Osteocyte (in vitro differentiated cells): Measurements from ENCODE around the gene CCDC102A. TPM values are rescaled to one million over a fixed set of nuclear protein-coding genes. Genes with fewer than 3 reads are reported as not detected.

ENCODE experiments used
- DNase-seq: peaks from one replicate; pipeline ENCODE4 v3.0.0; 2021; ENCODE audit warnings: mixed read lengths; ENCODE audit not compliant: unreplicated experiment; ENCODE audit errors: extremely low spot score
- H3K27ac Mint-ChIP-seq: one replicate; pipeline ENCODE4 v1.8.0; 2021; ENCODE audit warnings: mild to moderate bottlenecking, mixed read lengths; ENCODE audit not compliant: unreplicated experiment
- H3K27me3 Mint-ChIP-seq: one replicate; pipeline ENCODE4 v1.8.0; 2021; ENCODE audit warnings: mixed read lengths; ENCODE audit not compliant: unreplicated experiment
- H3K36me3 Mint-ChIP-seq: one replicate; pipeline ENCODE4 v1.8.0; 2021; ENCODE audit warnings: mixed read lengths; ENCODE audit not compliant: unreplicated experiment
- H3K4me1 Mint-ChIP-seq: one replicate; pipeline ENCODE4 v1.8.0; 2021; ENCODE audit warnings: mixed read lengths; ENCODE audit not compliant: unreplicated experiment
- H3K4me3 Mint-ChIP-seq: one replicate; pipeline ENCODE4 v1.8.0; 2021; ENCODE audit warnings: mild to moderate bottlenecking, moderate library complexity, mixed read lengths; ENCODE audit not compliant: unreplicated experiment
- H3K9me3 Mint-ChIP-seq: one replicate; pipeline ENCODE4 v1.8.0; 2021; ENCODE audit warnings: mixed read lengths; ENCODE audit not compliant: unreplicated experiment
- total RNA-seq: library from RNA; stranded (reverse); gene quantifications from 2 replicates; pipeline ENCODE4 v1.2.1, GENCODE V29; 2021
- TF ChIP-seq, protein P1 (sequence below): fragments of 200-600 bp; sonication (generic); IDR thresholded peaks from 2 replicates; pipeline ENCODE4 v1.5.0; 2021; ENCODE audit warnings: antibody characterized with exemption, mild to moderate bottlenecking, moderate library complexity

The CCDC102A gene
- total RNA-seq, 1 donor from 2014 or later = 17.2 TPM

DNA sequence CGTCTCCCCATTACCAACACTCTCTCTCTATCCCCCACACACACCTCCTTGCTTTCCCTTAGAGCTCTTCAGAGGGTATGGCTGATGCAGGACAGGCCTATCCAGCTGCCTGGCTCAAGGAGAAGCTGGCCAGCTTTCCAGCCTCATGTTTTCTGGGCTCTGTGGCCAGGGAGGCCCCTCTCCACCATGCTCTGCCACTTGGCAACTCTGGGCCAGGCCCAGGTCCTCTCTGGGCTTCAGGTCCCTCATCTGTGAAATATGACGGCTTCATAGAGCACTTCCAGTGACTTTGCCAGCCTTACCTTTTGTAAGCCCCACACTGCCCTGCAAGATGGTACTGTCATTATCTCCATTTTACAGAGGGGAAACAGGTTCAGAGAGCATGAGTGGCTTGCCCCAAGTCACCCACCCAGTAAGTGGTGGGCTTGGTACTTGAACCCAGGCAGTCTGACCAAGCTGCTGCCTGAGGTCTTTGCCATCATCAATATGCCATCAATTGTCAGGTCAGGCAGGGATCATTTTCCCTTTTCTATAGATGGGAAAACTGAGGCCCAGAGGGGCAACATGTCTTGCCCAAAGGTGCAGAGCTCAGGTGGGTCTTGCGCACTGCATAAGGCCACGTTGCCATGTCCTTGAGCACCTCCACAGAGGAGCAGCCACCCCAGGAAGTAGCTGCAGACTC, 5.5 kb upstream of the CCDC102A start:
- Mint-ChIP-seq H3K27me3 (peaks cover 11% of the 10 kb centered on the region), H3K4me3 (no peak overlapping the region), H3K36me3 (no peaks in the 10 kb centered on the region), H3K9me3 (no peaks in the 10 kb centered on the region), H3K27ac (no peak overlapping the region), H3K4me1 (peaks cover 20% of the 10 kb centered on the region)
- peak; percentile 72 for DNase-seq
- TF ChIP-seq, protein P1, sequence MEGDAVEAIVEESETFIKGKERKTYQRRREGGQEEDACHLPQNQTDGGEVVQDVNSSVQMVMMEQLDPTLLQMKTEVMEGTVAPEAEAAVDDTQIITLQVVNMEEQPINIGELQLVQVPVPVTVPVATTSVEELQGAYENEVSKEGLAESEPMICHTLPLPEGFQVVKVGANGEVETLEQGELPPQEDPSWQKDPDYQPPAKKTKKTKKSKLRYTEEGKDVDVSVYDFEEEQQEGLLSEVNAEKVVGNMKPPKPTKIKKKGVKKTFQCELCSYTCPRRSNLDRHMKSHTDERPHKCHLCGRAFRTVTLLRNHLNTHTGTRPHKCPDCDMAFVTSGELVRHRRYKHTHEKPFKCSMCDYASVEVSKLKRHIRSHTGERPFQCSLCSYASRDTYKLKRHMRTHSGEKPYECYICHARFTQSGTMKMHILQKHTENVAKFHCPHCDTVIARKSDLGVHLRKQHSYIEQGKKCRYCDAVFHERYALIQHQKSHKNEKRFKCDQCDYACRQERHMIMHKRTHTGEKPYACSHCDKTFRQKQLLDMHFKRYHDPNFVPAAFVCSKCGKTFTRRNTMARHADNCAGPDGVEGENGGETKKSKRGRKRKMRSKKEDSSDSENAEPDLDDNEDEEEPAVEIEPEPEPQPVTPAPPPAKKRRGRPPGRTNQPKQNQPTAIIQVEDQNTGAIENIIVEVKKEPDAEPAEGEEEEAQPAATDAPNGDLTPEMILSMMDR = no peak

DNA sequence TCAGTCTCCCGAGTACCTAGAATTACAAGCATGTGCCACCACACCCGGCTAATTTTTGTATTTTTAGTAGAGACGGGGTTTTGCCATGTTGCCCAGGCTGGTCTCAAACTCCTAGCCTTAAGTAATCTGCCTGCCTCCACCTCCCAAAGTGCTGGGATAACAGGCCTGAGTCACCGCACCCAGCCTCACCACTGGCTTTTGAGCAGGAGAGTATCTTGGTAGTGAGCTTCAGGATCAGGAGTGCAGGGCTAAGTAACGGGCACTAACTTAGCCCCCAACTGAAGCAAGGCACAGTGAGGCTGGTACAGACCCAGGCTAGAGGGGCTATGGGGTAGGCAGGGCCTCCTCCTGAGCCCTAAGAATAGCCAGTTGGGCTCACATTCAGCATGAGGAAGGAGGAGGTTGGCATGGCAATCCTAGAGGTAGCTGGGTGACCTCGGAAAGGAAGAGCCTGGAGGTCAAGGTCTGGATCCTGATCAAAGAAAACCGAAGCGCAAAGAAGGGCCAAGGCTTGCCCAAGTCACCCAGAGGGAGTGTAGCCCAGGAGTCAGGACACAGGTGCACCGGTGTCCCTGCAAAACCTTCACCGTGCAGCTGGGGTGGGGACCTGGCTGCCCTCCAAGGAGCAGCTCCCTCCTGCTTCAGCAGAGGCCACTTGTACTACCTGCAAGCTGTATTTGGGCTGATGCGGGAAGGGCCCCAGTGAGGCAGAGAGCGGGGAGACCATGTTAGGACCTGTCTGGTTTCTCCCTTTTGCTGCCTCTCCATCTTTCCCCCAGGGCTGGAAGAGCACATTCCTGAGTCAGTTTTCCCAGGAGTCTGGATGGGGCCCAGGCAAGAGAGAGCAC, 4.8 kb upstream of the CCDC102A start:
- Mint-ChIP-seq H3K27ac (no peak overlapping the region), H3K4me3 (no peak overlapping the region), H3K27me3 (peaks cover 9% of the 10 kb centered on the region), H3K4me1 (peaks cover 22% of the 10 kb centered on the region), H3K36me3 (no peaks in the 10 kb centered on the region), H3K9me3 (no peaks in the 10 kb centered on the region)
- TF ChIP-seq, protein P1 = no peak
- peak; percentile 80 for DNase-seq

DNA sequence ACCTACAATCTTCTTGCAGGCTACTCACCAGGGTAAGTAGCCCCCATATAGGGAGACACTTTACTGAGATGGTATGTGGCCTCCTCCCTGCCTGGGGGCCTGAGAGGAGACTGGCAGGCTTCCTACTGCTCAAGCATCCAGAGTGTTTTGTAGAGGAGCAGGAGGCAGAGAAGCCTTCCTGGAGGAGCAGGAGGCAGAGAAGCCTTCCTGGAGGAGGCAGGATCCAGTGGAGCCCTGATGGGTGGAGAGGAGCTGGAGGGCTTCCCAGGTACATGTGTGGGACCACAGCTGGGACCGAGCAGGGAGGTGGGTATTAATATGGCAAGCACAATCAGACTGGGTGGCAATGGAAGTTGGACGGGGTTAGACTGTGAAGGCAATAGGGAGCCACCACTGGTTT, 4.0 kb upstream of the CCDC102A start:
- H3K27ac Mint-ChIP-seq = no peak overlapping the region
- H3K36me3 Mint-ChIP-seq = no peaks in the 10 kb centered on the region
- H3K9me3 Mint-ChIP-seq = no peaks in the 10 kb centered on the region
- DNase-seq = peak; percentile 49
- peaks cover 4% of the 10 kb centered on the region for H3K27me3 Mint-ChIP-seq
- no peak overlapping the region for H3K4me3 Mint-ChIP-seq
- TF ChIP-seq, protein P1 = no peak
- H3K4me1 Mint-ChIP-seq = peaks cover 25% of the 10 kb centered on the region

DNA sequence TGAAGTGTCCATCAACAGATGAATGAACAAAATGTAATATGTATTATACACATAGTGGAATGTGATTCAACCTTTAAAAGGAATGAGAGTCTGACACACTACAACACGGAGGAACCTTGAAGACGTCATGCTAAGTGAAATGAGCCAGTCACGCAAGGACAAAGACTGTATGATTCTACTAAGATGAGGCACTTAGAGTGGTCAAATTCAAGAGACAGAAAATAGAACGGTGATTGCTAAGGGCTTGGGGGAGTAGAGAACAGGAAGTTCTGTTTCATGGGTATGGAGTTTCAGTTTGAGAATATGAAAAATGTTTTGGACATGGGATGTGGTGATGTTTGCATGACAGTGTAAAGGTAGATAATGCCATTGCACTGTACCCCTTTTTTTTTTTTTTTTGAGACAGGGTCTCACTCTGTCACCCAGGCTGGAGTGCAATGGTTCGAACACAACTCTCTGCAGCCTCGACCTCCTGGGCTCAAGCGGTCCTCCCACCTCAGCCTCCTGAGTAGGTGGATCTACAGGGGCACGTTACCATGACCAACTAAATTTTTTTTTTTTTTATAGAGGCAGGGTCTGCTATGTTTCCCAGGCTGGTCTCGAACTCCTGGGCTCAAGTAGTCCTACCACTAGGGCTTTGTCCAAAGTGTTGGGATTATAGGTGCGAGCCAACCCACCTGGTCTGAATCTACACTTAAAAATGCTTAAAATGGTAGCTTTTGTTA, 2.9 kb upstream of the CCDC102A start:
- no peak overlapping the region for H3K27ac Mint-ChIP-seq
- TF ChIP-seq, protein P1 = no peak
- H3K27me3 Mint-ChIP-seq = peaks cover 4% of the 10 kb centered on the region
- H3K4me3 Mint-ChIP-seq = no peak overlapping the region
- H3K36me3 Mint-ChIP-seq = no peaks in the 10 kb centered on the region
- no peak for DNase-seq
- peaks cover 34% of the 10 kb centered on the region for H3K4me1 Mint-ChIP-seq
- H3K9me3 Mint-ChIP-seq = no peaks in the 10 kb centered on the region
